Measurements from ENCODE around the gene HCST. TPM values are rescaled to one million over a fixed set of nuclear protein-coding genes. Genes with fewer than 3 reads are reported as not detected.

Gene HCST
- total and polyA plus RNA-seq, 2 of the 13 experiments (the other 11 are each of a cell fraction or from before 2014, with no cell fraction given) = 0.24 to 1.2 TPM

DNA sequence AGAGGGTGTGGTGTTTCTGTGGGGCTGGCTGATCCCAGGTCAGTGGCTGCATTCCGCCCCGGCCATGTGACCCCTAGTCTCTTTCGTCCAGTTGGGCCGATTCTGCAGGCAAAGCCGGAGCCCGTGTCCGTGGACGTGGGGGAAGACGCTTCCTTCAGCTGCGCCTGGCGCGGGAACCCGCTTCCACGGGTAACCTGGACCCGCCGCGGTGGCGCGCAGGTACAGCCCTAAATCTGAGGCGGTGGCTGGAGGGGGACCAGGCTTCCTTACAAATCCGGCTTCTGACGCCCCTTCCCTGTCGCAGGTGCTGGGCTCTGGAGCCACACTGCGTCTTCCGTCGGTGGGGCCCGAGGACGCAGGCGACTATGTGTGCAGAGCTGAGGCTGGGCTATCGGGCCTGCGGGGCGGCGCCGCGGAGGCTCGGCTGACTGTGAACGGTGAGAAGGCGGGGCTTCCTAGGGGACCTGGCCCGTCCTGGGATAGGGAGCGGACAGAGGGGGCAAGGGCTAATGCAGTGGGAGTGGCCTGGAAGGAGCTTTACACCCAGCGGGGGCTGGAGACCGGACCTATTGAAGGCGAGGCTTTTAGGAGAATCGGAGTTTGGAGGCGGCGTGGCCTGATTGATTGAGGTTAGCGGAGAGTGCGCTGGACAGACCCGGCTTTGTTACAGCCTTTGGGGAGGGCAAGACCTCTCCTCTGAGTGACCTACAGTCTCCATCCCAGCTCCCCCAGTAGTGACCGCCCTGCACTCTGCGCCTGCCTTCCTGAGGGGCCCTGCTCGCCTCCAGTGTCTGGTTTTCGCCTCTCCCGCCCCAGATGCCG is 41.3 kb upstream of the HCST start (continued):
- TF ChIP-seq ARNTL (CRISPR knock-in tag; IDR thresholded peaks at IDR 0.05) (no peak), ZFY (CRISPR knock-in tag; IDR thresholded peaks at IDR 0.05) (peak; percentile 55; the same call in 1 of the 2 replicates), MIER2 (CRISPR knock-in tag; IDR thresholded peaks at IDR 0.05) (peak; percentile 10; the same call in 1 of the 2 replicates), FOXA3 (CRISPR knock-in tag; IDR thresholded peaks at IDR 0.05) (no peak), HNF4G (IDR thresholded peaks at IDR 0.05; ENCODE audit: borderline replicate concordance, low read depth, low read length) (peak; percentile 22; the same call in 1 of the 2 replicates), HNF4G (CRISPR knock-in tag; IDR thresholded peaks at IDR 0.05; ENCODE audit: borderline replicate concordance, low read depth) (no peak), ZNF264 (CRISPR knock-in tag; IDR thresholded peaks at IDR 0.05) (no peak), ARHGAP35 (CRISPR knock-in tag; IDR thresholded peaks at IDR 0.05; ENCODE audit: borderline replicate concordance) (no peak), CBX5 (CRISPR knock-in tag; IDR thresholded peaks at IDR 0.05; ENCODE audit: borderline replicate concordance) (no peak), NFKB2 (CRISPR knock-in tag; IDR thresholded peaks at IDR 0.05; ENCODE audit: borderline replicate concordance) (0 out of 2 replicates have a peak, but pooled peaks have one; percentile 15), SOX13 (IDR thresholded peaks at IDR 0.05) (no peak), SOX13 (CRISPR knock-in tag; conservative IDR thresholded peaks at IDR 0.05 in 1 of 2, IDR thresholded peaks at IDR 0.05 in 1 of 2) (peak in 1 of 2 experiments; percentile 36; a peak in 1 of 4 replicates), ZNF746 (CRISPR knock-in tag; IDR thresholded peaks at IDR 0.05) (0 out of 2 replicates have a peak, but pooled peaks have one; percentile 35), AKAP8 (CRISPR knock-in tag; IDR thresholded peaks at IDR 0.05) (0 out of 2 replicates have a peak, but pooled peaks have one; percentile 19), ZUFSP (CRISPR knock-in tag; IDR thresholded peaks at IDR 0.05; ENCODE audit: borderline replicate concordance) (no peak), ZEB1 (IDR thresholded peaks at IDR 0.05; ENCODE audit: insufficient replicate concordance, low read depth) (no peak), ZNF772 (CRISPR knock-in tag; IDR thresholded peaks at IDR 0.05) (no peak), SETDB1 (CRISPR knock-in tag; IDR thresholded peaks at IDR 0.05; ENCODE audit: borderline replicate concordance) (no peak)
- TF ChIP-seq, protein P1, sequence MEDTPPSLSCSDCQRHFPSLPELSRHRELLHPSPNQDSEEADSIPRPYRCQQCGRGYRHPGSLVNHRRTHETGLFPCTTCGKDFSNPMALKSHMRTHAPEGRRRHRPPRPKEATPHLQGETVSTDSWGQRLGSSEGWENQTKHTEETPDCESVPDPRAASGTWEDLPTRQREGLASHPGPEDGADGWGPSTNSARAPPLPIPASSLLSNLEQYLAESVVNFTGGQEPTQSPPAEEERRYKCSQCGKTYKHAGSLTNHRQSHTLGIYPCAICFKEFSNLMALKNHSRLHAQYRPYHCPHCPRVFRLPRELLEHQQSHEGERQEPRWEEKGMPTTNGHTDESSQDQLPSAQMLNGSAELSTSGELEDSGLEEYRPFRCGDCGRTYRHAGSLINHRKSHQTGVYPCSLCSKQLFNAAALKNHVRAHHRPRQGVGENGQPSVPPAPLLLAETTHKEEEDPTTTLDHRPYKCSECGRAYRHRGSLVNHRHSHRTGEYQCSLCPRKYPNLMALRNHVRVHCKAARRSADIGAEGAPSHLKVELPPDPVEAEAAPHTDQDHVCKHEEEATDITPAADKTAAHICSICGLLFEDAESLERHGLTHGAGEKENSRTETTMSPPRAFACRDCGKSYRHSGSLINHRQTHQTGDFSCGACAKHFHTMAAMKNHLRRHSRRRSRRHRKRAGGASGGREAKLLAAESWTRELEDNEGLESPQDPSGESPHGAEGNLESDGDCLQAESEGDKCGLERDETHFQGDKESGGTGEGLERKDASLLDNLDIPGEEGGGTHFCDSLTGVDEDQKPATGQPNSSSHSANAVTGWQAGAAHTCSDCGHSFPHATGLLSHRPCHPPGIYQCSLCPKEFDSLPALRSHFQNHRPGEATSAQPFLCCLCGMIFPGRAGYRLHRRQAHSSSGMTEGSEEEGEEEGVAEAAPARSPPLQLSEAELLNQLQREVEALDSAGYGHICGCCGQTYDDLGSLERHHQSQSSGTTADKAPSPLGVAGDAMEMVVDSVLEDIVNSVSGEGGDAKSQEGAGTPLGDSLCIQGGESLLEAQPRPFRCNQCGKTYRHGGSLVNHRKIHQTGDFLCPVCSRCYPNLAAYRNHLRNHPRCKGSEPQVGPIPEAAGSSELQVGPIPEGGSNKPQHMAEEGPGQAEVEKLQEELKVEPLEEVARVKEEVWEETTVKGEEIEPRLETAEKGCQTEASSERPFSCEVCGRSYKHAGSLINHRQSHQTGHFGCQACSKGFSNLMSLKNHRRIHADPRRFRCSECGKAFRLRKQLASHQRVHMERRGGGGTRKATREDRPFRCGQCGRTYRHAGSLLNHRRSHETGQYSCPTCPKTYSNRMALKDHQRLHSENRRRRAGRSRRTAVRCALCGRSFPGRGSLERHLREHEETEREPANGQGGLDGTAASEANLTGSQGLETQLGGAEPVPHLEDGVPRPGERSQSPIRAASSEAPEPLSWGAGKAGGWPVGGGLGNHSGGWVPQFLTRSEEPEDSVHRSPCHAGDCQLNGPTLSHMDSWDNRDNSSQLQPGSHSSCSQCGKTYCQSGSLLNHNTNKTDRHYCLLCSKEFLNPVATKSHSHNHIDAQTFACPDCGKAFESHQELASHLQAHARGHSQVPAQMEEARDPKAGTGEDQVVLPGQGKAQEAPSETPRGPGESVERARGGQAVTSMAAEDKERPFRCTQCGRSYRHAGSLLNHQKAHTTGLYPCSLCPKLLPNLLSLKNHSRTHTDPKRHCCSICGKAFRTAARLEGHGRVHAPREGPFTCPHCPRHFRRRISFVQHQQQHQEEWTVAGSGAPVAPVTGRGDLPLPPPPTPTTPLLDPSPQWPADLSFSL (CRISPR knock-in tag; IDR thresholded peaks at IDR 0.05) = no peak
- TF ChIP-seq, protein P2, sequence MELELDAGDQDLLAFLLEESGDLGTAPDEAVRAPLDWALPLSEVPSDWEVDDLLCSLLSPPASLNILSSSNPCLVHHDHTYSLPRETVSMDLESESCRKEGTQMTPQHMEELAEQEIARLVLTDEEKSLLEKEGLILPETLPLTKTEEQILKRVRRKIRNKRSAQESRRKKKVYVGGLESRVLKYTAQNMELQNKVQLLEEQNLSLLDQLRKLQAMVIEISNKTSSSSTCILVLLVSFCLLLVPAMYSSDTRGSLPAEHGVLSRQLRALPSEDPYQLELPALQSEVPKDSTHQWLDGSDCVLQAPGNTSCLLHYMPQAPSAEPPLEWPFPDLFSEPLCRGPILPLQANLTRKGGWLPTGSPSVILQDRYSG (CRISPR knock-in tag; IDR thresholded peaks at IDR 0.05) = no peak
